Spleen (tissue), 11 donors: Measurements from ENCODE around the gene EHD2. TPM values are rescaled to one million over a fixed set of nuclear protein-coding genes. Genes with fewer than 3 reads are reported as not detected.

Source experiments
- DNase-seq: peaks from one replicate; pipeline ENCODE4 v3.0.0-alpha.2; 2020
- H3K27ac ChIP-seq, 8 donors: fragments of 200-600 bp; sonication (generic) in 7 of 8; 1 replicate in 4 of 8; 2 replicates in 4 of 8; pipeline versions ENCODE4 v1.5.0 to v1.8.0; 2016 to 2021; ENCODE audit warnings: inconsistent platforms in 4 of 8, mild to moderate bottlenecking in 4 of 8, moderate library complexity in 1 of 8
- H3K27me3 ChIP-seq, 7 donors: fragments of 200-600 bp; sonication (generic) in 6 of 7; replicated peaks in 1 of 7; 1 replicate in 4 of 7; 2 replicates in 3 of 7; pipeline versions ENCODE4 v1.5.0 to v1.8.0; 2016 to 2021; ENCODE audit warnings: inconsistent platforms in 3 of 7, mild to moderate bottlenecking in 1 of 7
- H3K36me3 ChIP-seq, 6 donors: fragments of 200-600 bp; sonication (generic) in 5 of 6; 1 replicate in 4 of 6; 2 replicates in 2 of 6; pipeline versions ENCODE4 v1.5.0 to v1.8.0; 2016 to 2021; ENCODE audit warnings: inconsistent platforms in 2 of 6
- H3K4me1 ChIP-seq, 6 donors: fragments of 200-600 bp; sonication (generic) in 5 of 6; 1 replicate in 3 of 6; 2 replicates in 3 of 6; pipeline versions ENCODE4 v1.5.0 to v1.8.0; 2016 to 2021; ENCODE audit warnings: inconsistent platforms in 3 of 6
- H3K4me3 ChIP-seq, 8 donors: fragments of 200-600 bp; sonication (generic) in 7 of 8; 1 replicate in 4 of 8; 2 replicates in 4 of 8; pipeline versions ENCODE4 v1.5.0 to v1.8.0; 2016 to 2021; ENCODE audit warnings: inconsistent platforms in 4 of 8, mild to moderate bottlenecking in 4 of 8, moderate library complexity in 2 of 8
- H3K9me3 ChIP-seq, 8 donors: fragments of 200-600 bp; sonication (generic) in 7 of 8; 1 replicate in 4 of 8; 2 replicates in 4 of 8; pipeline versions ENCODE4 v1.5.0 to v1.8.0; 2016 to 2021; ENCODE audit warnings: inconsistent platforms in 4 of 8
- CTCF ChIP-seq, 11 experiments: fragments of 200-600 bp in 7 of 11; fragments of 450-650 bp in 4 of 11; sonication (generic) in 4 of 11; IDR thresholded peaks in 8 of 11; conservative IDR thresholded peaks in 3 of 11; 1 replicate in 7 of 11; 2 replicates in 4 of 11; pipeline versions ENCODE4 v1.4.0 to v1.8.0; 2016 to 2021; ENCODE audit warnings: antibody characterized with exemption in 11 of 11, inconsistent platforms in 4 of 11, mild to moderate bottlenecking in 1 of 11
- POLR2A ChIP-seq, 3 donors: fragments of 450-650 bp; IDR thresholded peaks; one replicate each; pipeline ENCODE4 v1.5.1; 2017; ENCODE audit warnings: antibody characterized with exemption in 3 of 3, mild to moderate bottlenecking in 1 of 3
- POLR2AphosphoS5 ChIP-seq, 3 donors: sonication (generic); formaldehyde crosslinking; IDR thresholded peaks; one replicate each; pipeline ENCODE4 v1.5.1; 2017; ENCODE audit warnings: antibody characterized with exemption in 3 of 3
- WGBS, 5 donors: extraction: QIAGEN DNeasy Blood & Tissue Kit in 3 of 5; methylation state at CpG; one replicate each; pipeline versions ENCODE4 v1.1.5 to v1.1.7; 2013 to 2018; 5-methylcytosine and 5-hydroxymethylcytosine counted together
- intact Hi-C: fragments of 100-400 bp; cut with DNase I; formaldehyde crosslinking; loops from one replicate; pipeline ENCODE4 v1.15.0; 2023; ENCODE audit warnings: low total_unique reads
- polyA plus RNA-seq, 3 donors: library from polyadenylated mRNA; stranded (reverse); fragments of 200-250 nt; gene quantifications; one replicate each; pipeline ENCODE4 v1.2.1, GENCODE V29; 2013
- total RNA-seq, 7 donors: library from RNA; depleted of rRNA in 3 of 7; stranded (reverse); fragments of >200 nt in 3 of 7; fragmentation: NEBNext Ultra II Directional in 4 of 7; extraction: Animal tissue kit (Norgen Biotek cat#: 25700) in 4 of 7; gene quantifications; one replicate each; pipeline versions ENCODE4 v1.1.0 to v1.2.1, GENCODE V29; 2016 to 2021
- donor health status: healthy with polysubstance abuse.
- donor health status: DM: no; HTN: no; CAD: no; lungs with moderate emphysema.
- donor health status: DM: no; HTN: no; CAD: no.
- donor health status: Bipolar disorder and iron deficiency.
- donor health status: healthy.
- donor health status: DM: no; HTN: no; CAD: no.
- donor health status: DM: yes; HTN: yes; CAD: no.

The EHD2 gene
- total and polyA plus RNA-seq, 10 donors, result 6.9 to 87.7 (median 57.5) TPM

- TF ChIP-seq POLR2AphosphoS5 (IDR thresholded peaks at IDR 0.05), result peak in 1 of 3 donors; percentile 34
- TF ChIP-seq POLR2A (IDR thresholded peaks at IDR 0.05), result no peak
- TF ChIP-seq CTCF (IDR thresholded peaks at IDR 0.05 in 8 of 11, conservative IDR thresholded peaks at IDR 0.05 in 3 of 11), result no peak
- no peak for DNase-seq
- H3K27me3 ChIP-seq, result no peaks in the 10 kb centered on the region
These were observed 17.5 kb upstream of the EHD2 start for GRCh38 chr19:47695533-47696262.

GRCh38 chr19:47696635-47697034 is 16.6 kb upstream of the EHD2 start:
- 91 to 96% (median 93%) methylated on average over 7 to 8 of the region's 8 CpGs for WGBS, 5 donors

More at GRCh38 chr19:47695533-47696262, 17.5 kb upstream of the EHD2 start:
- Histone ChIP-seq H3K36me3 (peaks cover 0 to 87% (median 46%) of the 10 kb centered on the region in 6 donors), H3K4me3 (no peak overlapping the region), H3K4me1 (peaks cover 0 to 11% (median 6%) of the 10 kb centered on the region in 6 donors), H3K27ac (no peak overlapping the region), H3K9me3 (no peaks in the 10 kb centered on the region)
- WGBS, 5 donors, result 88 to 94% (median 91%) methylated on average over 24 to 26 of the region's 26 CpGs
- intact Hi-C loops, result no loop called here

GRCh38 chr19:47697863-47698609 is 15.2 kb upstream of the EHD2 start:
- H3K27me3 ChIP-seq, result no peaks in the 10 kb centered on the region
- no peak overlapping the region for H3K4me3 ChIP-seq
- TF ChIP-seq CTCF (IDR thresholded peaks at IDR 0.05 in 8 of 11, conservative IDR thresholded peaks at IDR 0.05 in 3 of 11), result peak; percentile 85 to 96 (median 92)
- peak in 2 of 3 donors; percentile 61 to 65 for TF ChIP-seq POLR2AphosphoS5 (IDR thresholded peaks at IDR 0.05)
- no peak for TF ChIP-seq POLR2A (IDR thresholded peaks at IDR 0.05)
- H3K36me3 ChIP-seq, result peaks cover 0 to 87% (median 53%) of the 10 kb centered on the region in 6 donors
- H3K4me1 ChIP-seq, result peaks cover 0 to 11% (median 6%) of the 10 kb centered on the region in 6 donors
- intact Hi-C loops, result loop anchor here (2.0 kb wide), 1 partner anchor 261 kb away; no protein-coding TSS in a partner anchor
- peak overlapping the region in 4 of 8 donors; percentile 22 to 51 (median 34) for H3K27ac ChIP-seq
- DNase-seq, result peak; percentile 88
- WGBS, 5 donors, result 46 to 62% (median 52%) methylated on average over 17 to 21 of the region's 21 CpGs
- H3K9me3 ChIP-seq, result no peaks in the 10 kb centered on the region

More at GRCh38 chr19:47696635-47697034, 16.6 kb upstream of the EHD2 start:
- Histone ChIP-seq H3K9me3 (no peaks in the 10 kb centered on the region), H3K27ac (no peak overlapping the region), H3K27me3 (no peaks in the 10 kb centered on the region), H3K4me1 (peaks cover 0 to 11% (median 6%) of the 10 kb centered on the region in 6 donors), H3K4me3 (no peak overlapping the region), H3K36me3 (peaks cover 0 to 87% (median 48%) of the 10 kb centered on the region in 6 donors)
- intact Hi-C loops, result no loop called here
- DNase-seq, result no peak
- TF ChIP-seq POLR2A (IDR thresholded peaks at IDR 0.05) (no peak), CTCF (IDR thresholded peaks at IDR 0.05 in 8 of 11, conservative IDR thresholded peaks at IDR 0.05 in 3 of 11) (no peak), POLR2AphosphoS5 (IDR thresholded peaks at IDR 0.05) (no peak)
